Activated T-cell treated with anti-CD3 and anti-CD28 coated beads, Interleukin-2, amount 50 U/mL, for 4 hours (primary cell): ENCODE results near the gene UTP15. TPM values are rescaled to one million over a fixed set of nuclear protein-coding genes. Genes with fewer than 3 reads are reported as not detected.

Source experiments
- ATAC-seq, 2 donors: fragments of 200-7000 bp; cut with Tn5 transposase; one replicate each; pipeline ENCODE4 v1.10.0; 2021
- DNase-seq: peaks from one replicate; pipeline ENCODE4 v3.0.0-alpha.2; 2020
- H3K27me3 Mint-ChIP-seq: one replicate; pipeline ENCODE4 v1.8.0; 2021; ENCODE audit warnings: low read depth, mixed read lengths
- H3K36me3 Mint-ChIP-seq: one replicate; pipeline ENCODE4 v1.8.0; 2022; ENCODE audit warnings: mixed read lengths; ENCODE audit not compliant: insufficient read depth
- H3K4me1 Mint-ChIP-seq: one replicate; pipeline ENCODE4 v1.8.0; 2021; ENCODE audit warnings: low read depth, mixed read lengths
- H3K4me3 Mint-ChIP-seq: one replicate; pipeline ENCODE4 v1.8.0; 2021; ENCODE audit warnings: mild to moderate bottlenecking, moderate library complexity, mixed read lengths
- H3K9me3 Mint-ChIP-seq: one replicate; pipeline ENCODE4 v1.8.0; 2021; ENCODE audit warnings: mixed read lengths
- total RNA-seq, 3 donors: library from RNA; stranded (reverse); gene quantifications; one replicate each; pipeline ENCODE4 v1.2.1, GENCODE V29; 2021

The UTP15 gene
- total RNA-seq, 3 donors from 2014 or later = 72.9 to 78.1 (median 74.7) TPM

DNA sequence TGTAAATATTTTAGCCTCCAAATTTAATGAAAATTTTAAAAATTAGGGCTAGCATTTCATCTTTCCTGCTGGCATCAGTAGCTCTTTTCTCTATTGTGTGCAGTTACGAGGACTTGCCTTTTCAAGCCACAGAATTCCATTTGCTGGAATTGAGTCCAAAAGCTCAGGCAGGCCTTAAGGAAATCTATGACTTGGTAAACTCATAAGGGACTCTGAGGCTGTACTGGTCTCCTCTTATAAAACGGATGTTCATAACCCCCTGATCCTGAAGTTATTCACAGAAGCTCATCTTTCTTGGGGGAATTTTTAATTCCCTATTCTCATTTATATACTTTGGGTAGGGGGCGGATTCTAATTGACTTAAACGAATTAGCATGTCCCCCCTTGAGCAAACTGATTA is 23.5 kb upstream of the UTP15 start:
- no peak for ATAC-seq
- no peak for DNase-seq
- H3K36me3 Mint-ChIP-seq = no peaks in the 10 kb centered on the region
- no peaks in the 10 kb centered on the region for H3K9me3 Mint-ChIP-seq
- H3K27me3 Mint-ChIP-seq = peaks cover 18% of the 10 kb centered on the region
- H3K4me3 Mint-ChIP-seq = no peak overlapping the region
- H3K4me1 Mint-ChIP-seq = no peaks in the 10 kb centered on the region

DNA sequence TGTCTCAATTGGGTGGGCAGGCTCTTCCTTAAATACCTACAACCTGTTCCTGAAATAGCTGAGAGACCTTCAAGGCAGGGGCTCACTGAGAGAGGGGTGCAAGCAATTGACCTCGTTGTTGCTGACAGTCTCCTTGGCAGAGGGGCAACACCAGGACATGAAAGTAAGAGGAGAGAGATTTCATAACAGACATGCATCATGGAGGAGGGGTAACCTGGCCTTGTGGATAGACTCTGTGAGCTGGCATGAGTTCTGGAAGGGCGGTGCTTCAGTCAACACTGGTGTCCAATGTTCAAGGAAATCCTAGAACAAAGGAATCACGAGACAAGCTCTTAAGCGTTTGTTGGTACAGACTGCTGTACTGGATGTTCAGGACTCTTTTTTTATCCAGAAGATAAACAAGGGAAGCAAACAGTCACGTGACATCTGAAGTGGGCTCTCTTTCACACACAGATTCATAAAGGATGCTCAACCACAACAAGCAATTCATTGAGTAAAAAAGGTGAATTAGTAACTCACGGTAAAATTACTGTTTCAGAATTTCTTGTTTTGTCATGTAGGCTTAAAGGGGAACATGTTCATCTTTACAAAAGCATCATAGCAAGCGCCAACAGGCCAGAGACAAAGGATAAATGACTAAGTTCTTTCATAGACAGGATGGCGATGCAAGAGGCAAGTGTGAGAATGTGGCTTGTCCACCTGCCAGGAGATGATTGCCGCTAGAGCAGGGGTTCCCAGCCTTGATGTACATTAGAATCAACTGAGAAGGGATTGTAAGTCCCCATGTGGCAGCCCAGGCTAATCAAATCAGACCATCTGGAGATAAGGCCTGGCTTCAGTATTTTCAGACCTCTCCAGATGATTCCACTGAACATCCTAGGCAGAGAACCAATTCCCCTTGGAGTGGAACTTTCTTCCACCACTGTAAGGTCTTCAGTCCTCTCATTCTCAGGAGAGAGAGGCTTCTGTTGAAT is 20.8 kb upstream of the UTP15 start:
- H3K27me3 Mint-ChIP-seq = peaks cover 18% of the 10 kb centered on the region
- H3K9me3 Mint-ChIP-seq = no peaks in the 10 kb centered on the region
- DNase-seq (no peak), ATAC-seq (no peak)
- no peak overlapping the region for H3K4me3 Mint-ChIP-seq
- H3K36me3 Mint-ChIP-seq = no peaks in the 10 kb centered on the region
- H3K4me1 Mint-ChIP-seq = no peaks in the 10 kb centered on the region

DNA sequence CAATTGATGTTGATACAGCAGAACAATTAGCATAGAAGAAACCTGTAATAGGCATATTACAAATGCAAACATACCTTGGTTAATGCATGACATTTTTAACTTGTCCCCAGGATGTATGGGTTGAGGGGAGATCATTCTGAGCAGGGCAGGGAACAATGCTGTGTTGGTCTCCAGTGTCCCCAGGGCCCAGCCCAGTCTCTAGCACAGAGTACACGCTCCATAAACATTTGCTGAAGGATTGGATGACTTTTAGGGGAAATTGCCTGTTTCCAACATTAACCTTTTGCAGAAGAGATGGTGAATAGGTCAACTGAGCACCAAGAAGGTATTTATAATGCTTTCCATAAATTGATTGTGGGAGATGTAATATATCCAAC is 20.2 kb upstream of the UTP15 start:
- Mint-ChIP-seq H3K36me3 (no peaks in the 10 kb centered on the region), H3K4me1 (no peaks in the 10 kb centered on the region), H3K4me3 (no peak overlapping the region), H3K27me3 (peaks cover 14% of the 10 kb centered on the region), H3K9me3 (no peaks in the 10 kb centered on the region)
- ATAC-seq (no peak), DNase-seq (no peak)

DNA sequence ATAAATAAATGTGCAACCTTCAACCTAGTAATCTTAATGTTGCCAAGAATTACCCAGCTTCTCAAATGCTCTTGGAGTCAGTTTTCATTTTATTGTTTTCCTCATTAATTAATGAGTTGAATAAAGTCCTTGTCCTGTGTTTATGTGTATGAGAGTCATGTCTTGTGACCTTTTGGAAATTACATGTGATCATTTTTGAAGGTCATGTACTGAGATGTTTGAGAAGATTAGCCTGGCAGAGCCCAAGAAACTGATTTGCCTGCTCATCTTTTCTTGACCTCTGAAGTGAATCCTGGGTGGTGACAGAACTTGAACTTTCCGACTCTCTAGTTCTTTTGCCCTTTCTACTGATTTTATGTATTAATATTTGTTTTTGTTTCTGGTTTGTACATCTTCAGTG is 15.5 kb upstream of the UTP15 start:
- ATAC-seq = no peak
- H3K4me3 Mint-ChIP-seq = no peak overlapping the region
- H3K9me3 Mint-ChIP-seq = no peaks in the 10 kb centered on the region
- no peaks in the 10 kb centered on the region for H3K4me1 Mint-ChIP-seq
- DNase-seq = no peak
- H3K27me3 Mint-ChIP-seq = no peaks in the 10 kb centered on the region
- peaks cover 13% of the 10 kb centered on the region for H3K36me3 Mint-ChIP-seq

DNA sequence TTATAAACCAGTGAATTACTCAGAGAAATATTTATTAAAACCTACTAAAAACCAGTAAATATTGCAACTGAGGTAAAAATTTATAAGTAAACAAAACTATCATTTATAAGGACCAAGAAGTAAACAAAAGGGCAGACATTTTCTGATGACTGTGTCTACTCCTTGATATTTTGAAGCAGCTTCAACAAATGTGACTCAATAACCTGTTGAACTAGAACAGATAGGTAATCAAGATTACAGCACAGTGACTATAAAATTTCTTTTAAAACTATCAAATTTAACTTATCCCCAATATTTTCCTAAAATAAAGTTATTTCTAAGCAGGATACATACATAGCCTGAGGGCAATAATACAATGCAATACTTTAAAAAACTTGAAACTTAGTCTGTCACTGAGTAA is 12.9 kb upstream of the UTP15 start:
- H3K27me3 Mint-ChIP-seq = no peaks in the 10 kb centered on the region
- ATAC-seq (no peak), DNase-seq (no peak)
- no peaks in the 10 kb centered on the region for H3K9me3 Mint-ChIP-seq
- peaks cover 15% of the 10 kb centered on the region for H3K36me3 Mint-ChIP-seq
- no peaks in the 10 kb centered on the region for H3K4me1 Mint-ChIP-seq
- H3K4me3 Mint-ChIP-seq = no peak overlapping the region

DNA sequence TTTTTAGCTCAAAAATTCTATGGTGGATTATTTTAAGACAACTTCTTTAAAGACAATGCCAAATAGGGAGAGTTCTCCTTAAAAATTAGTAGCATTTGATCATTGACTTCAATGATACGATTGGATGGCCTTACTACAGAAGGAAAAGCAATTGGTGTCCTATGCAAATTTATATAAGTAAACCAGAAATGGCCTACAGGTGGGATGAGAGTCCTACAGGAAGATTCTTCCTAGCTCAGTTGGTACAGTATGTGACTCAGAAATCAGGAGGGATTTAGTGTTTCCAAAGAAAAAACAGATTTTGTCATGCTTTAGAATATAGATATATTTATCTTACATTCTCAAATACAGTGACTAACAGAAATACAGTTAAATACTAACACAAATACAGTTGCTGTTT is 6.6 kb upstream of the UTP15 start:
- peaks cover 18% of the 10 kb centered on the region for H3K36me3 Mint-ChIP-seq
- no peaks in the 10 kb centered on the region for H3K27me3 Mint-ChIP-seq
- peaks cover 15% of the 10 kb centered on the region for H3K4me1 Mint-ChIP-seq
- no peaks in the 10 kb centered on the region for H3K9me3 Mint-ChIP-seq
- ATAC-seq (no peak), DNase-seq (no peak)
- no peak overlapping the region for H3K4me3 Mint-ChIP-seq

DNA sequence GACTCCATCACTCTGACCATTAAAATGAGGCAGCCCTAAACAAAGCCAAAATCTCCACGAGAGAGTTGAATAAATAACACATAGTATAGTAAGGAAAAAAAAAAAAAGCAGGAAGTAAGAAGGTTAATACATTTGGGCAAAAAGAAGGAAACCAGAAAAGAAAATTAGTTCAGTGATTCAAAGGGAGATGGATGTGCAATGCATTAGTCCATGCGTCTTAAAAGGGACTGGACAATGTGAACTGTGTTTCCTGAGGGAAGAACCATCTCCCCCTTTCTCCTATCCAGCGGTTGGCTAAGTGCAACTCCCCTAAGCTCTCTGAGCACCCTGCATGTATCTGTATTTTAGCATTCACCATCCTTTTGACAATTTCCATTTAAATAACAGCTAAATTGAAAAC is 1.5 kb upstream of the UTP15 start:
- ATAC-seq (no peak), DNase-seq (no peak)
- Mint-ChIP-seq H3K4me3 (peak overlapping the region; percentile 97), H3K36me3 (peaks cover 11% of the 10 kb centered on the region), H3K27me3 (no peaks in the 10 kb centered on the region), H3K4me1 (peaks cover 44% of the 10 kb centered on the region), H3K9me3 (no peaks in the 10 kb centered on the region)

DNA sequence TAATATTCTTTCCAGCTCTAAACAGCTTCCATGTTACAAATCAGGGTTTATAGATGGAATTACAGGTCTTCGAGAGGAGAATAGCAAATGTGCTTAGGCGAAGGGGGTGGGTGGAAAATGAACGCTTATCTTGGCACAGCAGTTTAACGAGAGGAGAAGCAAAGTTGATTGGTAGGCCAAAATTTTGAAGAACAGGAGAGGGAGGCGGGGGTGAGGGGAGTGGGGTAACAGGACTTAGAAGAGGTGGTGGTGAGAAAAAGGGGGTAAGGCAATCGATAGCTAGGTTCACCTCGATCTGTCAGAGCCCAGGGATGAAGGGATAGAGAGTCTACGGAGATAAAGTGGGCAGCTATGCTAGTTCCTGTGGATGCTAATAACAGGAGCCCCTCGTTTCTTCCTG is 868 bp upstream of the UTP15 start:
- Mint-ChIP-seq H3K27me3 (no peaks in the 10 kb centered on the region), H3K9me3 (no peaks in the 10 kb centered on the region), H3K36me3 (peaks cover 14% of the 10 kb centered on the region), H3K4me3 (peak overlapping the region; percentile 97), H3K4me1 (peaks cover 44% of the 10 kb centered on the region)
- ATAC-seq (peak; percentile 5 to 7), DNase-seq (no peak)

DNA sequence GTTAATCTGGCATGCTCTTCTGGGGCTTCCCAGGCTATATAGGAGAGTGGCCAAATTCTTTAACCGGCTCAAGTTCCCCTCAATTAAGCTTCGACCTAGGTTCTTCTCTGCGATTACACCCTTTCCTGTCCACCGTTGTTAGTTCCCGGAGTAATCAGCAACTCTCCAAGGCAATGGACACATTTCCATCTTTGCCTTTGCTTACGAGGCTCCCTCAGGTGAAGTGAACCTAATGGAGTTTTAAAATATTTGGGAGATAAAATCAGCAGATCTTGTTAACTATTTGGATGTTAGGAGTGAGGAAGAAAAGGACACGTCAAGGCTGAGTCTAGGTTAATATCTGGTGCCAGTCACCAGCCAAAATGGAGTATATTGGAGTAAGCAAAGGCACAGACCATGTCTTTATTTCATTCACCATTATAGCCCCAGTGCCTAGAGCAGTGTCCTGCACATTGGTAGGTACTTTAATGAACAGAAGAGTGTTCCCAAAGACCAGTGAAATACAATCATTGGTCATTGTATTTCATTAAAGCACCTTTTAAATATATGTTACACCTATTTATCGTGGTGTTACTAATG is 515 bp downstream of the UTP15 start:
- peak overlapping the region; percentile 97 for H3K4me3 Mint-ChIP-seq
- H3K9me3 Mint-ChIP-seq = no peaks in the 10 kb centered on the region
- H3K27me3 Mint-ChIP-seq = no peaks in the 10 kb centered on the region
- peaks cover 19% of the 10 kb centered on the region for H3K36me3 Mint-ChIP-seq
- H3K4me1 Mint-ChIP-seq = peaks cover 42% of the 10 kb centered on the region
- DNase-seq = no peak
- no peak for ATAC-seq

DNA sequence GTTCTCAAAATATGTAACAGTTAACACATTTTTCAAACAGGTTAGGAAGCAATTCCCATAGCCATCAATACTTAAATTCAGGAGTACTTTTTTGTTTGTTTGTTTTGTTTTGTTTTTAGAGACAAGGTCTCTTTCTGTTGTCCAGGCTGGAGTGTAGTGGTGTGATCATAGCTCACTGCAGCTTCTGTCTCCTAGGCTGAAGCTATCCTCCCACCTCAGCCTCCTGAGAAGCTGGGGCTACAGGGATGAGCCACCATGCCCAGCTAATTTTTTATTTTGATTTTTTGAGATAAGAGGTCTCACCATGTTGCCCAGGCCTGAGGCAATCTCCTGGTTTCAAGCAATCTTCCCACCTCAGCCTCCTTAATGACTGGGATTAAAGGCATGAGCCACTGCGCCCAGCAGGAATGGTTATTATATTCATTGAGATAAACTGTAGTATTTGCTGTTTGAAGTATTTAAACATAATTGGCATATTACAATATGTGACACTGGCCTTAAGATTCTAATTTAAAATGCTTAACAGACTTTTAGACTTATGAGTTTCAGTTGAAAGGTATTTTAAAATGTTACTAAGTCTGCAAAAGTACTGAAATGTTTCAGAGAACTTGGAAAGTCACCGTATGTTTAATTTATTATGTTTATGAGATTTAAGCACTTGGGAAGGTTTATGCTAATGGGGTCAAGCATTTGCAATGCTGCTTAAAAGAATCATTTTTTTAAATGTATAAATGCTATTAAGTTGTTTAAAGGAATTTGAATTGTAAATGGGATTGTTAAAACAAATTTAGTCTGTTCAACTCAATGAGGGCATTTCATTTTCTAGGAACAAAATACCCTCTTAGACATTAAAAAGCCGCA is 17.0 kb downstream of the UTP15 start:
- Mint-ChIP-seq H3K36me3 (peaks cover 29% of the 10 kb centered on the region), H3K4me1 (no peaks in the 10 kb centered on the region), H3K4me3 (no peak overlapping the region), H3K27me3 (no peaks in the 10 kb centered on the region), H3K9me3 (no peaks in the 10 kb centered on the region)
- ATAC-seq = no peak
- no peak for DNase-seq

DNA sequence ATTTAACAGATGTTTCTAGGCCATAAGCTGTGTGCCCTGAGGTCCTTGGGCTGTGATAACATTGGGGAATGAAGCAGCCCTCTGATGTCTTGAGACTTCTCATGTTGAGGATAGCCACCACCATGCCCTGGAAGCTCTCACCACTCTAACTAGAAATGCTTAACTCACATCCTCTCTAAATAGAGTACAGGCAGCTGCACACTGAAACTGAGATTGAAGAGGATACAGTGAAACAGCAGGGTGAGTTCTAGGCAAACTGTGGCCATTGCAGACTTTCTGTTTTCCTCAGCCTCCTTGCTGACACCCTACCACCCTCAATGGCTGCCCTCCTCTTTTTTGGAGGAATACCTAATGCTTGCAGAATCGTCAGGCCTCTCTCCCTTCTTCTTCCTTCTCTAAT is 22.4 kb downstream of the UTP15 start:
- Mint-ChIP-seq H3K27me3 (no peaks in the 10 kb centered on the region), H3K4me3 (no peak overlapping the region), H3K36me3 (no peaks in the 10 kb centered on the region), H3K9me3 (no peaks in the 10 kb centered on the region), H3K4me1 (no peaks in the 10 kb centered on the region)
- DNase-seq (no peak), ATAC-seq (no peak)

DNA sequence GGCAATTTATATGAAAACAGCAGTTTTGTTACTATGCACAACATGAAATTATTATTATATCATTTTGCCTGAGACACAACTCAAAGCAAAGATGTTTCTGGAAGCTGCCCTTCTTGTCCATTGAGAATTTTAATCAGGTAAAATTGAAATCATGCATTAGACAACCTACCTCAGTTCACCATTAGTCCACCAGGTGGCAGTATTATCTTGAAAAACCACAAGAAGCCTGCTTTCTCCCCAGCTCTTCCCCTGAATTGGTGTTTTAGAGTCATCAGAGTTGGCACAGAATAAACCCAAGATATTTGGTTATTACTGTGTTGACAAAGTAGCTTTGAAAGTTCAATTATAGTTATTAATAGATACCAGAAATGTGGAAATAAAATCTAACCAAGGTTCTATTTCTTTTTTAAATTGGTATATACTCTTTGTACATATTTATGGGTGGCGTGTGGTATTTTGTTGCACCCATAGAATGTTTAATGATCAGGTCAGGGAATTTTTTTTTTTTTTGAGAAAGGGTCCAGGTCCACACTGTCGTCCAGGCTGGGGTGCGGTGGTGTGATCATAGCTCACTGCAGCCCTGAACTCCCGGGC is 25.7 kb downstream of the UTP15 start:
- peak; percentile 60 to 75 for ATAC-seq
- Mint-ChIP-seq H3K4me1 (no peaks in the 10 kb centered on the region), H3K4me3 (no peak overlapping the region), H3K9me3 (no peaks in the 10 kb centered on the region), H3K27me3 (no peaks in the 10 kb centered on the region), H3K36me3 (no peaks in the 10 kb centered on the region)
- peak; percentile 19 for DNase-seq

DNA sequence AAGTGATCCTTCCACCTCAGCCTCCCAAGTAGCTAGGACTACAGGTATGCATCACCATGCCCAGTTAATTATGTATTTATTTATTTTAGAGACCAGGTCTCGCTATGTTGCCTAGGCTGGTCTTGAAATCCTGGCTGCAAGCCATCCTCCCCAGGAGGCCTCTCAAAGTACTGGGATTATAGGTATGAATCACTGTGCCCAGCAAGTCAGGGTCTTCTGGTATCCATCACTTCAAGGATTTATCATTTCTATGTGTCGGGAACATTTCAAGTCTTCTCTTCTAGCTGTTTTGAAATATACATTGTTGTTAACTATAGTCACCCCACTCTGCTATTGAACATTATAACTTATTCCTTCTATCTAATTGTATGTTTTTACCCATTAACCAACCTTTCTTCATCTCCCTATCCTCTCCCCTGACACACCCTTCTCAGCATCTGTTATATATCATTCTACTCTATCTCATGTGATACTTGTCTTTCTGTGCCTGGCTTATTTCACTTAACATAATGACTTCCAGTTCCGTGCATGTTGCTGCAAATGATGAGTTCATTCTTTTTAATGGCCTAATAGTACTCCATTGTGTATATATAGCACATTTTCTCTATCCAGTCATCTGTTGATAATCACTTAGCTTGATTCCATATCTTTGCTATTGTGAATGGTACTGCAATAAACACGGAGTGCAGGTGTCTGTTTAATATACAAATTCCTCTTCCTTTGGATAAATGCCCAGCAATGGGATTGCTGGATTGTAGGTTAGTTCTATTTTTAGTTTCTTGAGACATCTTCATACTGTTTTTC is 26.4 kb downstream of the UTP15 start:
- Mint-ChIP-seq H3K9me3 (no peaks in the 10 kb centered on the region), H3K27me3 (peaks cover 2% of the 10 kb centered on the region), H3K36me3 (no peaks in the 10 kb centered on the region), H3K4me1 (no peaks in the 10 kb centered on the region), H3K4me3 (no peak overlapping the region)
- DNase-seq (no peak), ATAC-seq (no peak)
